BLaER1 (cell line): Measurements from ENCODE around the gene TIMP3.
A peak's percentile ranks its signal among the peaks of the same experiment; 100 is the strongest.

Experiments used
- H3K27ac ChIP-seq: shearing (Covaris generic); formaldehyde crosslinking; 2 replicates; pipeline ENCODE4 v1.8.1; 2022
- H3K27me3 ChIP-seq: shearing (Covaris generic); formaldehyde crosslinking; 2 replicates; pipeline ENCODE4 v1.8.1; 2022
- H3K36me3 ChIP-seq: shearing (Covaris generic); formaldehyde crosslinking; 2 replicates; pipeline ENCODE4 v1.8.1; 2022
- H3K4me1 ChIP-seq: shearing (Covaris generic); formaldehyde crosslinking; 2 replicates; pipeline ENCODE4 v1.8.1; 2022
- H3K4me2 ChIP-seq: shearing (Covaris generic); formaldehyde crosslinking; 2 replicates; pipeline ENCODE4 v1.8.1; 2022
- H3K4me3 ChIP-seq: shearing (Covaris generic); formaldehyde crosslinking; 2 replicates; pipeline ENCODE4 v1.8.1; 2022
- H3K9ac ChIP-seq: shearing (Covaris generic); formaldehyde crosslinking; 2 replicates; pipeline ENCODE4 v1.8.1; 2022
- H3K9me3 ChIP-seq: shearing (Covaris generic); formaldehyde crosslinking; 2 replicates; pipeline ENCODE4 v1.8.1; 2022
- H4K20me1 ChIP-seq: shearing (Covaris generic); formaldehyde crosslinking; 2 replicates; pipeline ENCODE4 v1.8.1; 2022
- Cebpa-rat ChIP-seq: shearing (Covaris generic); IDR thresholded peaks from 2 replicates; pipeline ENCODE4 v1.8.1; 2022

TIMP3 gene

DNA sequence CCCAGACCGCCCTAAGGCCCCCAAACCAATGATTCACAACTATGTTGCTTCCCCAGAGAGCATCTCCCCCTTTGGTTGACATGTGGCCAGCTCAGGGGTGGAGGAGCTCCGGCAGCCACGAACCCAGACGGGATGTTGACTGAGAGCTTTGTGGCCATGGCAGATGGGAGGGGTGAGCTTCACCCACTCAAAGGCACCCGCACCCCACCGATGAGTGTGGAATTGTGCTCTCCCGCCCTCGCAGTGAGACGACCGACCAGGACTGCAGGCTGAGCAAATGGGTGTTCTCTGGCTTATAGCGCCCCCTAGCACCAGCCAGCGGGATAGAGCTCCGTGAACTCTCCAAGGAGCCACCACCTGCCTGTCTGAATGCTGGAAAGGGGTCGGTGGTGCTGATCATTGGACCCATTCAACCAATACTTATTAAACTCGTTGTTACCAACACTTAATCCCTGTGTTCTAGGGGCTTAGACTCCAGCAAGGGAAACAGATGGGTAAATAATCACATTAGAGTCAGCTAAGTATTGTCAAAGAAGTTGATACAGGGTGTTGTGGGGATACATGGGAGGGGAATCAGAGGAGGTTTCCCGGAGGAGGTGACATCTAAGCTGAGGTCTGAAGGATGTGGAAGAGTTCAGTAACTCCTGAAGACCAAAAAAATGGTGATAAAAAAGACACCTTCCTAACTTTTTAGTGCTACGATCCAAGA is 4.5 kb upstream of the TIMP3 start:
- H4K20me1 ChIP-seq: no peaks in the 10 kb centered on the region
- H3K27me3 ChIP-seq: no peaks in the 10 kb centered on the region
- peaks cover 20% of the 10 kb centered on the region for H3K4me1 ChIP-seq
- no peak overlapping the region for H3K27ac ChIP-seq
- H3K4me2 ChIP-seq: no peak overlapping the region
- H3K4me3 ChIP-seq: no peak overlapping the region
- H3K36me3 ChIP-seq: no peaks in the 10 kb centered on the region
- no peak overlapping the region for H3K9ac ChIP-seq
- H3K9me3 ChIP-seq: no peaks in the 10 kb centered on the region
- TF ChIP-seq Cebpa-rat: no peak

DNA sequence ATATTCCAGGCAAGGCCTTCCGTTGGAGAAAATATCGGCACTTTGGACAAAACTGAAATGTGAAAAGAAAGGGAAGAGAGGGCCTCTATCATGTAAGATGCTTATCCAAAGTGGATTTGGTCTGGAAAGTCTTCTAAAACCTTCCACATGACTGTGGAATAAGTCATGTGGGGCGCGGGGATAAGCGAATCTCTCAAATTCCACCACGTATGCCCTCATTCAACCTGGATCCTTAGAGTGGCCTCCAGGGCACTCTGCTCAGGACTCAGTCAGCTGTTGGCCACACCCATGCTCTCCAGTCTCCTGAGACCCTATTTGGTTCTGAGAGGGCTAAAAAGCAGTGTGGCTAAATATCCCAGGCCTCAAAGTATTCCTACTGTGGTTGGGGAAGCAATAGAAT is 2.0 kb upstream of the TIMP3 start:
- Histone ChIP-seq H3K27me3 (no peaks in the 10 kb centered on the region), H3K4me3 (no peak overlapping the region), H3K9me3 (no peaks in the 10 kb centered on the region), H3K9ac (no peak overlapping the region), H3K4me2 (no peak overlapping the region), H3K36me3 (no peaks in the 10 kb centered on the region), H3K4me1 (peaks cover 29% of the 10 kb centered on the region), H4K20me1 (no peaks in the 10 kb centered on the region), H3K27ac (no peak overlapping the region)
- no peak for TF ChIP-seq Cebpa-rat

DNA sequence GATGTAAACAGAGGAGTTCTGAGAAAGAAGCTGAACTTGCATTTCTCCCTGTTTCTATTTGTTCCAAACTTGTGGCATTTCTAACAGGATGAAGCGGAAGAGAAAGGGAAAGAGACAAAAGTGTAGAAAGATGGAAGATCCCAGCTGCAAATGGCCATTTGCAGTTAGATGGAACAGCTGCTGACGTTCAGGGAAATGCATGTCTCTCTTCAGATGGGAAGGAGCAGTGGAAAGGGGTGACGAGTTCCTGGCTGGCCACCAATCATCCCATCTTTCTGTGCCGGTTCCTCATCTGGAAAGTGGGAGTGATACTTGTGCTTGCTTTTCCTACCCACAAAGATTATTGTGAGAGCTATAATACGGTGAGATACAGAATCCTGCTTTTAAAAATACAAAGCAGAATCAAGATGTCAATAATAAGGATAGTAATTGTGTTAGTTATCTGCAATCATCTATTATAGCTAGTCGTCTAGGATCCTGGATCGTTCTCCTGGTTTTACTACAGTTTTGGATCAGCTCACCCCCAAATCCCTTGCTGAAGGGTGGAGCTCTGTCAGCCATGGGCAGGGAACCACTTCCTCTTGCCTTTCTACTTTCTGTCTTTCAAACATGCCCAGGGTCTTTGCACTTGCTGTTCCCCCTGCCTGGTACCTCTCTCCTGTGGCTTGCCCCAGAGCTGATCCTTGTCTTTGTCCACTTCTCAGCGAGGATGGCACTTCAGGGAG is 1.2 kb upstream of the TIMP3 start:
- H3K4me1 ChIP-seq: peaks cover 29% of the 10 kb centered on the region

DNA sequence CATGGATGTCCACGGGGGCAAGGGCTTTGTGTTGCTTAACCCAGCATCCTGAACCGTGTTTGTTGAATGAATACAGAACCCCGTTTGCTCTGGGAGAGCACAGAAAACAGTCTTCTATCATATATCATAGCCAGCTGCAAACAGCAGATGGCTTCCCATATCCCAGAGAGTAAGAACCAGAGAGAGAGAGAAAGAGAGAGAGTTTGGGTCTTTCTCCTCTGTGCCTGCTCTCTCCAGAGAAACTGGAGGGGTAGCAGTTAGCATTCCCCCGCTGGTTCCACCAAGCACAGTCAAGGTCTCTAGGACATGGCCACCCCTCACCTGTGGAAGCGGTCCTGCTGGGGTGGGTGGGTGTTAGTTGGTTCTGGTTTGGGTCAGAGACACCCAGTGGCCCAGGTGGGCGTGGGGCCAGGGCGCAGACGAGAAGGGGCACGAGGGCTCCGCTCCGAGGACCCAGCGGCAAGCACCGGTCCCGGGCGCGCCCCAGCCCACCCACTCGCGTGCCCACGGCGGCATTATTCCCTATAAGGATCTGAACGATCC is 440 bp upstream of the TIMP3 start:
- no peak overlapping the region for H3K9ac ChIP-seq
- H3K27me3 ChIP-seq: no peaks in the 10 kb centered on the region
- no peaks in the 10 kb centered on the region for H4K20me1 ChIP-seq
- H3K4me2 ChIP-seq: no peak overlapping the region
- no peak overlapping the region for H3K27ac ChIP-seq
- H3K9me3 ChIP-seq: no peaks in the 10 kb centered on the region
- no peaks in the 10 kb centered on the region for H3K36me3 ChIP-seq
- TF ChIP-seq Cebpa-rat: no peak
- H3K4me1 ChIP-seq: peaks cover 29% of the 10 kb centered on the region
- H3K4me3 ChIP-seq: no peak overlapping the region

More for the DNA sequence above, 1.2 kb upstream of the TIMP3 start:
- no peak overlapping the region for H3K9ac ChIP-seq
- no peaks in the 10 kb centered on the region for H3K27me3 ChIP-seq
- no peaks in the 10 kb centered on the region for H3K36me3 ChIP-seq
- H3K9me3 ChIP-seq: no peaks in the 10 kb centered on the region
- no peak overlapping the region for H3K4me3 ChIP-seq
- no peaks in the 10 kb centered on the region for H4K20me1 ChIP-seq
- no peak overlapping the region for H3K4me2 ChIP-seq
- no peak for TF ChIP-seq Cebpa-rat
- H3K27ac ChIP-seq: no peak overlapping the region

DNA sequence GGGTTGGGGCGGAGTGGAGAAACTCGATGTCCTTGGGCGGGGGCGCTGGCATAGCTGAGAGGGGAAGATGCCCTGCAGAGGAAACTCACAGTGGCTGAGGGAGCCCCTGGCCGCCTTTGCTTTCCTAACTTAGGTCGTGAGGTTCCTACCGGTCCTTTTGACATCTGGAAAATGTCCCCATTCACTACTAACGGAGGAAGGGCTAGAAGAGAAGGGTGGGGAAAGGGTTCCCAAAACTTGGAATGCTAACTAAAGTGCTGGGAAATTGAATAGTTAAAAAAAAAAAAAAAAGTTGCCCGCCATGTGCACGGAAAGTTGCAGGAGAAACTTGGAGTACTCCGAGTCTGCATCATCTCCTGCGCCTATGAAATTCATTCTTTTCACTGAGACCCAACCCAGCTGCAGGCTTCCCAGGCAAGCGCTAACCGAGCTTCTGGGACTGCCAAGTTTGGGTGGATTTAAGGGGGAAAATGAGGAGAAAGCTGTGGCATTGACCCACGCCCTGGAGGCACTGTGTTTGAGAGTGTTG is 796 bp downstream of the TIMP3 start:
- H4K20me1 ChIP-seq: no peaks in the 10 kb centered on the region
- H3K27ac ChIP-seq: no peak overlapping the region
- peaks cover 17% of the 10 kb centered on the region for H3K4me1 ChIP-seq
- H3K4me3 ChIP-seq: no peak overlapping the region
- H3K9me3 ChIP-seq: no peaks in the 10 kb centered on the region
- no peaks in the 10 kb centered on the region for H3K27me3 ChIP-seq
- peak overlapping the region; percentile 66 for H3K4me2 ChIP-seq
- H3K36me3 ChIP-seq: no peaks in the 10 kb centered on the region
- no peak overlapping the region for H3K9ac ChIP-seq
- TF ChIP-seq Cebpa-rat: no peak

DNA sequence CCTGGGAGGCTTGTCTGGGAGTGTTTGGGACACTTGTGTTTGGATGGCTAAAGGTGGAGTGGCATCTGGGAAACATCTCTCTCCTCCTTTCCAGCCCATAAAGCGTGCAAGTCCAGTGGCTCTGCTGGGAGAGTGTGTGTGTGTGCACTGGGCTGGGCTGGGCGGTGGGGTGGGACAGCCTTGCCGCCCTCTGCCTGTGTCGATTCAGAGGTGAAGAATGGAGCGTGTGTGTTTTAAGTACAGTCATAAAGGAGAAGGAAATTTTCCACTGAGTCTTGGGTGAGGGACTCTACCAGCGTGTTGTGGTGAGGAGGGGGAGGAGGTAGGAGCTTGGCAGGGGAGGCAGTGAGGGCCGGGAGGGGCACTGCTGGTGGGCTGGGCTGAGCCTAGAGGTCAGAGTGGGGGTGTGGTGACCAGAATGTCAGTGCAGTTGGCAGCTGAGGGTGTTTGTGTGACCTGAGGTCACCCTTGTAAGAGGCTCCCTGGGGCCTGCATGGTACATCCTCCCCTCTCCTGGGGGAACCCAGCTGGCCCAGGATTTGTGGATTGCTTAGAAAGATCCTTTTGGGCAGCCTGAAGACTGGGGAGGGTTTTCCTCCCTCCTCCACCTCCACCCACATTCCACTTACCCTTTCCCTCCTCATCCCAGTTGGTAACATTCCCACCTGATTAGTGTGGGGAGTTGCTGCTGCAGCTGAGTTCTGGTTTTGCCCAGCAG is 1.7 kb downstream of the TIMP3 start:
- Histone ChIP-seq H3K27ac (no peak overlapping the region), H3K27me3 (no peaks in the 10 kb centered on the region), H3K4me3 (no peak overlapping the region), H3K4me2 (peak overlapping the region; percentile 66), H3K9ac (peak overlapping the region; percentile 10; the same call in 1 of the 2 replicates), H4K20me1 (no peaks in the 10 kb centered on the region), H3K4me1 (peaks cover 17% of the 10 kb centered on the region), H3K36me3 (no peaks in the 10 kb centered on the region), H3K9me3 (no peaks in the 10 kb centered on the region)
- TF ChIP-seq Cebpa-rat: no peak

DNA sequence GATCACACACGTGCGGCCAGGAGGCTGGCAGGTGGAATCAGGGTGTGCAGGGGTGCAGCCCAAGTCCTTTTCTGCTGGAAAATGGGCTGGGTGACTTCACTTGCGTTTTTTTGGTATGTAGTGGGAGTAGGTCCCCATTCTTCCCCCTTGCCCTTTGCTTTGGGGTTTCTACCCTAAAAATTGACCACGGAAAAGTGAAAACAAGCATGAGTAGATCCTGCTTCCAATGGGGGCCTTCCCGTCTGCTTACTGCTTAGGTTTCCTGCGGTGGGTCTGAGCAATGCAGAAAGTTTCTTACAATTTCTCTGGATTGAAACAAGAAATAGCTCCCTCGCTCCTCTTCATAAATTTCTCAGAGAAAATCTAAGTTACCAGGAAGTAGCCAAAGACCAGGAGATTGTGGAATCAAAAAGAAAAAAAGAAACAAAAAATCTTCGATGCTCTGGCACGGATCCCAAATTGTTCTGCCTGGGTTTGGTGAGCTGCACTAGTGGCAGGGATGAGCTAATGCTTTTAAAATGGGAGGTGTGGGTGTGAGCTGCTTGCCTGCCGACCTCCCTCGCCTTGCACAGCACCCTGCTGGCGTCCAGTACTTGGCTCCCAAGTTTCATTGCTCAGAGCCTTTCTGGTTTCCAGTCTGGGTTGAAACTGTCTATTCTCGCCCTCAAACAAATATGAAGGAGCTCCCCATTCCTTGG is 2.4 kb downstream of the TIMP3 start:
- H3K27ac ChIP-seq: no peak overlapping the region
- H3K4me2 ChIP-seq: peak overlapping the region; percentile 66
- H3K4me3 ChIP-seq: no peak overlapping the region

DNA sequence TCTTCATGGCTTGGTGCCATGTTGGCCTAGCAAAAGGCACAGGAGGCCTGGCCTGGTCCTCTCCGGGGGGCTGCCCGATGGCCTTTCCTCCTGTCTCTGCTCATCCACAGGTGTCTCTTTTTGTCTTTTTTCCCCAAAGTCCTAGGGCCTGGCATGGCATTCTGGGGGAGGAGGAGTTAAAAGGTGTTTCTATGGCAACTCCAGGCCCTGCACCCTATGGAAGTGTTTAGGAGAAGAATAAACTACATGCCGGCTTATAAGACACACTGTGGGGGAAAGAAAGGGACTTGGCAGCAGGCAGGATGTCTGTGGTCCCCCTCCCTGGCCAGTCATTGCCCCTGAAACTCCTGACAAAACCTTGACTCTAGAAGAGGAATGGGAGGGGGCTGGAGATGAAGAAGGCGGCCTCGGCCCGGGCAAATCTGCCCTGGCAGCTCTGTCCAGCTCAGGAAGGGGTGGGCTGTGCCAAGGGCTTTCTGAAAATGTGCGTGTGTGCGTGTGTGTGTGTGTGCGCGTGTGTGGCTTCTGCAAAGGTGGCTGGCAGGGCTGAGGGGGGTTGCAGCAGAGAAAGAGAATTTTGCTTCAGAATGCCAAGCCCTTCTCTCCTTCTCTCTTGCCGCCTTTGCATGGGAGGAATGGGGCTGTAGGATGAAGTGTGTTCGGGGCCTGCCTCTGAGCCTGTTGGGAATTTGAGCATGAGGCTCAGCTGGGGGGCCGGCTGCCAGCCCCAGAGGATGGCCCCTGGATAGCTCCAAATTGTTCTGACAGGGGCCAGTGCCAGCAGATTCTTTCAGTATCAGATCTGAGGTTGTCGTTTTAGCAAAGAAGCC is 3.2 kb downstream of the TIMP3 start:
- Histone ChIP-seq H3K9me3 (no peaks in the 10 kb centered on the region), H3K9ac (no peak overlapping the region), H3K4me1 (peaks cover 17% of the 10 kb centered on the region), H3K27ac (no peak overlapping the region), H3K4me3 (no peak overlapping the region), H3K4me2 (no peak overlapping the region), H4K20me1 (no peaks in the 10 kb centered on the region), H3K36me3 (no peaks in the 10 kb centered on the region), H3K27me3 (no peaks in the 10 kb centered on the region)
- no peak for TF ChIP-seq Cebpa-rat

More for the DNA sequence above, 2.4 kb downstream of the TIMP3 start:
- TF ChIP-seq Cebpa-rat: no peak
- Histone ChIP-seq H3K27me3 (no peaks in the 10 kb centered on the region), H3K36me3 (no peaks in the 10 kb centered on the region), H3K9ac (no peak overlapping the region; the same call in 1 of the 2 replicates), H3K9me3 (no peaks in the 10 kb centered on the region), H4K20me1 (no peaks in the 10 kb centered on the region), H3K4me1 (peaks cover 17% of the 10 kb centered on the region)
